HL-60 (cell line): ENCODE results near the gene ZNF593OS.
A peak's percentile ranks its signal among the peaks of the same experiment; 100 is the strongest.

Source experiments
- DNase-seq, 2 experiments: peaks; one replicate each; pipeline ENCODE4 v3.0.0-alpha.2; 2010 to 2020; ENCODE audit warnings: low read depth in 1 of 2, low spot score in 1 of 2
- H3K27ac ChIP-seq: fragments of 250-450 bp; sonication (Bioruptor Pico); replicated peaks from 2 replicates; pipeline ENCODE4 v1.5.1; 2020; ENCODE audit warnings: mild to moderate bottlenecking, moderate library complexity
- H3K27me3 ChIP-seq: fragments of 250-450 bp; sonication (Bioruptor Pico); 2 replicates; pipeline ENCODE4 v1.5.1; 2021; ENCODE audit warnings: mild to moderate bottlenecking, moderate library complexity; ENCODE audit not compliant: insufficient read depth, poor library complexity, severe bottlenecking
- H3K4me3 ChIP-seq: replicated peaks from 2 replicates; pipeline ENCODE4 v1.5.1; 2011; ENCODE audit warnings: mild to moderate bottlenecking, control low read depth, low read length; ENCODE audit not compliant: insufficient read depth
- GABPA ChIP-seq: IDR thresholded peaks from 2 replicates; pipeline ENCODE4 v1.6.1; 2012; ENCODE audit warnings: low read depth
- POLR2AphosphoS5 ChIP-seq: IDR thresholded peaks from 2 replicates; pipeline ENCODE4 v1.6.1; 2012; ENCODE audit warnings: low read depth
- REST ChIP-seq: IDR thresholded peaks from 2 replicates; pipeline ENCODE4 v1.6.1; 2012; ENCODE audit warnings: low read depth; ENCODE audit not compliant: insufficient replicate concordance
- SPI1 ChIP-seq: IDR thresholded peaks from 2 replicates; pipeline ENCODE4 v1.6.1; 2012; ENCODE audit warnings: low read depth, mild to moderate bottlenecking, borderline replicate concordance
- TF ChIP-seq, protein P1 (sequence below): IDR thresholded peaks from one replicate; pipeline ENCODE4 v1.5.1; 2011; ENCODE audit warnings: low read length, control low read depth, inconsistent platforms; ENCODE audit not compliant: insufficient read depth

ZNF593OS gene

DNA sequence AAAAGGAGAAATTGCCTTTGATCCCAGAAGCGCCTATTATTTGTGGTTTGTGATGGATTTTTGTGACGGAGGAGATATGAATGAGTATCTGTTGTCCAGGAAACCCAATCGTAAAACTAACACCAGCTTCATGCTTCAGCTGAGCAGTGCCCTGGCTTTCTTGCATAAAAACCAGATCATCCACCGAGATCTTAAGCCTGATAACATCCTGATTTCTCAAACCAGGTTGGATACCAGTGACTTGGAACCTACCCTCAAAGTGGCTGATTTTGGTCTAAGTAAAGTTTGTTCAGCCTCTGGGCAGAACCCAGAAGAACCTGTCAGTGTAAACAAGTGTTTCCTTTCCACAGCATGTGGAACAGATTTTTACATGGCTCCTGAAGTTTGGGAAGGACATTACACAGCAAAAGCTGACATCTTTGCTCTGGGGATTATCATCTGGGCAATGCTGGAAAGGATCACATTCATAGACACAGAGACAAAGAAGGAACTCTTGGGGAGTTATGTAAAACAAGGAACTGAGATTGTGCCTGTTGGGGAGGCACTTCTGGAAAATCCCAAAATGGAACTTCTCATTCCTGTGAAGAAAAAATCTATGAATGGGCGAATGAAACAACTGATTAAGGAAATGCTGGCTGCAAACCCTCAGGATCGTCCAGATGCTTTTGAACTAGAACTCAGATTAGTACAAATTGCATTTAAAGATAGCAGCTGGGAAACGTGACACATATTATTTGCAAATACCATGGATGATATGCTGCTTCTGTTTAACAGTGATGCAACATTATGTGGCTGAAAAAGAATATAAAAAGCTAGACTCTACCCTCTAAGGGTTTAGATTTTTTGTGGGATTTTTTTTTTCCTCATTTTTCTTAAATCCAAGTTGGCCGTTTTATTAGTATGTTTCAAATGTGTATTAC lies 49.5 kb downstream of the ZNF593OS start:
- peak overlapping the region; percentile 32 for H3K27ac ChIP-seq
- no peaks in the 10 kb centered on the region for H3K27me3 ChIP-seq
- H3K4me3 ChIP-seq, result no peak overlapping the region
- TF ChIP-seq, protein P1, sequence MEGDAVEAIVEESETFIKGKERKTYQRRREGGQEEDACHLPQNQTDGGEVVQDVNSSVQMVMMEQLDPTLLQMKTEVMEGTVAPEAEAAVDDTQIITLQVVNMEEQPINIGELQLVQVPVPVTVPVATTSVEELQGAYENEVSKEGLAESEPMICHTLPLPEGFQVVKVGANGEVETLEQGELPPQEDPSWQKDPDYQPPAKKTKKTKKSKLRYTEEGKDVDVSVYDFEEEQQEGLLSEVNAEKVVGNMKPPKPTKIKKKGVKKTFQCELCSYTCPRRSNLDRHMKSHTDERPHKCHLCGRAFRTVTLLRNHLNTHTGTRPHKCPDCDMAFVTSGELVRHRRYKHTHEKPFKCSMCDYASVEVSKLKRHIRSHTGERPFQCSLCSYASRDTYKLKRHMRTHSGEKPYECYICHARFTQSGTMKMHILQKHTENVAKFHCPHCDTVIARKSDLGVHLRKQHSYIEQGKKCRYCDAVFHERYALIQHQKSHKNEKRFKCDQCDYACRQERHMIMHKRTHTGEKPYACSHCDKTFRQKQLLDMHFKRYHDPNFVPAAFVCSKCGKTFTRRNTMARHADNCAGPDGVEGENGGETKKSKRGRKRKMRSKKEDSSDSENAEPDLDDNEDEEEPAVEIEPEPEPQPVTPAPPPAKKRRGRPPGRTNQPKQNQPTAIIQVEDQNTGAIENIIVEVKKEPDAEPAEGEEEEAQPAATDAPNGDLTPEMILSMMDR, result no peak
- TF ChIP-seq GABPA (no peak), REST (no peak), SPI1 (peak; percentile 14; the same call in 1 of the 2 replicates)
- DNase-seq, result no peak

DNA sequence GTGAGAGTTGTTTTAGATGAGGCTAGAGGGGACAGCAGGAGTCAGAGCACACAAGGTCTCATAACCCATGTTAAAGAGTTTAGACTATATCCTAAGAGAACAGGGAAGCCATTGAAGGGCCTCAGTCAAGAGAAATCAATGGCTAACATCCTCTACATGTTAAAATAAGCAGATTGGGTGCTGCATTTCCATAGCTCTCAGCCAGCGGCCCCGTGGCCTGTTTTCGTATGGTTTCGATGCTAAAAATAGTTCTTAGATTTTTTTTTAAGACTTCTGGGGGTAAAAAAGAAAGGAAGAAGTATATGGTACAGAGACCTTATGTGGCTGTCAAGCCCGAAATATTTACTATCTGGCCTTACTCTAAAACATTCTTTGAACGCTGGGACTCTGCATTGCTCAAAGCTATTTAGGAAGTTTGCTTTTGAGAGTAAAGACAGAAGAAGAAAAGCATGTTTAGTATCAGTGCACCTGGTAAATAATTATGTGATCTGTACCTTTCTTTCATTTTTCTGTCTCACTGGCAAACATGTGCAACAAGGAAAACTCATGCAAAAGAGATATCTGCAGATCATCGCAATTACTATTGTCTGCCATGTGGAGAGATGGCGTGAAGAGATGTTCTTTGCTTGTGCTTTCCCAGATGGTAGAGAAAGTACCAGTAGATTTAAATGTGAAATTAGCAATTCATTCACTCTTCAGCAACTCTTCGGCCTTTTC lies 51.6 kb downstream of the ZNF593OS start:
- H3K27me3 ChIP-seq, result no peaks in the 10 kb centered on the region
- TF ChIP-seq SPI1 (no peak), REST (no peak), GABPA (no peak), POLR2AphosphoS5 (no peak)
- TF ChIP-seq, protein P1, result no peak
- no peak for DNase-seq
- H3K4me3 ChIP-seq, result no peak overlapping the region
- peak overlapping the region; percentile 13; the same call in 1 of the 2 replicates for H3K27ac ChIP-seq
